Neural progenitor cell (in vitro differentiated cells): Measurements from ENCODE around the gene ASB10. TPM values are rescaled to one million over a fixed set of nuclear protein-coding genes. Genes with fewer than 3 reads are reported as not detected.

ENCODE experiments used
- DNase-seq: peaks from one replicate; pipeline ENCODE4 v3.0.0-alpha.2; 2016; ENCODE audit warnings: low spot score
- H2AFZ ChIP-seq: fragments of 200-600 bp; sonication (generic); replicated peaks from 2 replicates; pipeline ENCODE4 v1.6.1; 2016; ENCODE audit warnings: antibody characterized with exemption
- H3F3A ChIP-seq: fragments of 200-600 bp; sonication (generic); 2 replicates; pipeline ENCODE4 v1.6.1; 2016; ENCODE audit warnings: antibody characterized with exemption, low read depth
- H3K27ac ChIP-seq: fragments of 200-600 bp; sonication (generic); 2 replicates; pipeline ENCODE4 v1.5.1; 2016; ENCODE audit warnings: mild to moderate bottlenecking
- H3K27me3 ChIP-seq: fragments of 200-600 bp; sonication (generic); 2 replicates; pipeline ENCODE4 v1.6.1; 2016; ENCODE audit warnings: mild to moderate bottlenecking, moderate library complexity
- H3K36me3 ChIP-seq: fragments of 200-600 bp; sonication (generic); 2 replicates; pipeline ENCODE4 v1.5.1; 2016
- H3K4me1 ChIP-seq: fragments of 200-600 bp; sonication (generic); 2 replicates; pipeline ENCODE4 v1.6.1; 2016; ENCODE audit warnings: mixed run types
- H3K4me2 ChIP-seq: fragments of 200-600 bp; sonication (generic); 2 replicates; pipeline ENCODE4 v1.6.1; 2016
- H3K4me3 ChIP-seq: fragments of 200-600 bp; sonication (generic); 2 replicates; pipeline ENCODE4 v1.5.1; 2016
- H3K79me2 ChIP-seq: fragments of 200-600 bp; sonication (generic); 2 replicates; pipeline ENCODE4 v1.6.1; 2016; ENCODE audit warnings: low read depth
- H3K9ac ChIP-seq: fragments of 200-600 bp; sonication (generic); 2 replicates; pipeline ENCODE4 v1.6.1; 2016
- H3K9me3 ChIP-seq: fragments of 200-600 bp; sonication (generic); 2 replicates; pipeline ENCODE4 v1.5.1; 2016; ENCODE audit warnings: low read depth
- H4K20me1 ChIP-seq: fragments of 200-600 bp; sonication (generic); 2 replicates; pipeline ENCODE4 v1.6.1; 2016; ENCODE audit warnings: low read depth
- H3K27ac Mint-ChIP-seq: 3 replicates; pipeline ENCODE4 v1.8.0; 2021; ENCODE audit warnings: mixed read lengths
- H3K27me3 Mint-ChIP-seq: 2 replicates; pipeline ENCODE4 v1.8.0; 2022; ENCODE audit warnings: low read depth, mild to moderate bottlenecking, inconsistent platforms, moderate library complexity, mixed read lengths; ENCODE audit not compliant: insufficient read depth
- H3K36me3 Mint-ChIP-seq: 3 replicates; pipeline ENCODE4 v1.8.0; 2021; ENCODE audit warnings: mixed read lengths
- H3K4me1 Mint-ChIP-seq: 3 replicates; pipeline ENCODE4 v1.8.0; 2021; ENCODE audit warnings: mixed read lengths
- H3K4me3 Mint-ChIP-seq: 3 replicates; pipeline ENCODE4 v1.8.0; 2021; ENCODE audit warnings: mild to moderate bottlenecking, moderate library complexity, mixed read lengths
- H3K9me3 Mint-ChIP-seq: 3 replicates; pipeline ENCODE4 v1.8.0; 2020; ENCODE audit warnings: mixed read lengths
- CTCF ChIP-seq: fragments of 200-600 bp; sonication (generic); IDR thresholded peaks from 2 replicates; pipeline ENCODE4 v1.5.1; 2017; ENCODE audit warnings: antibody characterized with exemption, mild to moderate bottlenecking
- EZH2 ChIP-seq: fragments of 200-600 bp; sonication (generic); IDR thresholded peaks from 2 replicates; pipeline ENCODE4 v1.6.1; 2017; ENCODE audit warnings: antibody characterized with exemption, mild to moderate bottlenecking, moderate library complexity
- EZH2phosphoT487 ChIP-seq: fragments of 200-600 bp; sonication (generic); IDR thresholded peaks from 2 replicates; pipeline ENCODE4 v1.6.1; 2017; ENCODE audit warnings: antibody characterized with exemption
- total RNA-seq: library from RNA; depleted of rRNA; stranded (reverse); fragments of >200 nt; gene quantifications from 2 replicates; pipeline ENCODE4 v1.2.3, GENCODE V29; 2015; ENCODE audit warnings: low replicate concordance

ASB10 gene
- total RNA-seq, 1 donor from 2014 or later: not detected

DNA sequence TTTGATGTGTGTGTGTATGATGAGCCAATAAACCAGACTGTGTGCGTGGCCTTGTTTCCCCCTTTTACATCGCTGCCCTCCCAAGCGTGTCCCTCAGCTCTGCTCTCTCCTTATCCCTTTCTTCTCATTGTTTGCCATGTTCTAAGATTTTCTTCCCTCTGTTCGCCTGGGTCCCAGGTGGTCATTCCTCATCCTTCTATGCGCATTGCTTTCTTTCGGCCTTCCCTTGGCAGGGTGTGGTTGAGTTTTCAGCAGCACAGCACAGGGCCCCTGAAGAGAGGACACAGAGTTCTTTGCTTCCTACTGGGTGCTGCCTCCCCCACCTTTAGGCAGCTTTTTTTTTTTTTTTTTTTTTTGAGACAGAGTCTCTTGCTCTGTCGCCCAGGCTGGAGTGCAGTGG, 42.7 kb downstream of the ASB10 start:
- Histone ChIP-seq H3K36me3 (no peaks in the 10 kb centered on the region), H3K27ac (no peak overlapping the region), H3K4me3 (no peak overlapping the region), H3F3A (no peaks in the 10 kb centered on the region), H4K20me1 (peaks cover 5% of the 10 kb centered on the region), H3K4me1 (peaks cover 9% of the 10 kb centered on the region), H3K27me3 (no peaks in the 10 kb centered on the region), H3K9ac (no peak overlapping the region), H2AFZ (no peak overlapping the region), H3K4me2 (no peak overlapping the region), H3K9me3 (no peaks in the 10 kb centered on the region), H3K79me2 (no peaks in the 10 kb centered on the region)
- Mint-ChIP-seq H3K36me3 (peaks cover 20% of the 10 kb centered on the region), H3K4me3 (no peak overlapping the region), H3K9me3 (no peaks in the 10 kb centered on the region), H3K27ac (peak overlapping the region; percentile 6), H3K4me1 (peaks cover 3% of the 10 kb centered on the region), H3K27me3 (peaks cover 6% of the 10 kb centered on the region)
- no peak for DNase-seq
- TF ChIP-seq EZH2 (no peak), EZH2phosphoT487 (no peak), CTCF (no peak)

DNA sequence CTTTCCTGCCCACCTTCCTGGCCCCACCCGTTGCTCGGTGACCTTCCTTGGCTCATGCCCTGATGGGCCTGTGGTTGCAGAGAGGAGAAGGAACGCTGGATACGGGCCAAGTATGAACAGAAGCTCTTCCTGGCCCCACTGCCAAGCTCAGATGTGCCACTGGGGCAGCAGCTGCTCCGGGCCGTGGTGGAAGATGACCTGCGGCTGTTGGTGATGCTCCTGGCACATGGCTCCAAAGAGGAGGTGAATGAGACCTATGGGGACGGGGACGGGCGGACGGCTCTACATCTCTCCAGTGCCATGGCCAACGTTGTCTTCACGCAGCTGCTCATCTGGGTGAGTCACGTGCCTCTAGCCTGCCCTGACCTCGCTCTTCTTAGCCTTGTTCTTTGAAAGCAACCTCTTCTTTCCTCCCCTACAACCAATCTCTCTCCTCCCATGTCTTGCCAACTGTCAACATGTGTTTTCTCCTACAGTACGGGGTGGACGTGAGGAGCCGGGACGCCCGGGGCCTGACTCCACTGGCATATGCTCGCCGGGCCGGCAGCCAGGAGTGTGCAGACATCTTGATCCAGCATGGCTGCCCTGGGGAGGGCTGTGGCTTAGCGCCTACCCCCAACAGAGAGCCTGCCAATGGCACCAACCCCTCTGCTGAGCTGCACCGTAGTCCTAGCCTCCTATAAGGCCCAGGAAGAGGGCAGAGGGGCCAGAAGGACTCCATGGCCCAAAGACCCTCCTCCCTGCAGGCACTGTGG, 43.6 kb downstream of the ASB10 start:
- peaks cover 20% of the 10 kb centered on the region for H3K36me3 Mint-ChIP-seq
- Histone ChIP-seq H3K9me3 (no peaks in the 10 kb centered on the region), H3K4me2 (no peak overlapping the region), H3K79me2 (no peaks in the 10 kb centered on the region), H3F3A (no peaks in the 10 kb centered on the region), H3K4me3 (no peak overlapping the region), H2AFZ (no peak overlapping the region), H3K36me3 (no peaks in the 10 kb centered on the region), H3K9ac (no peak overlapping the region), H3K27ac (no peak overlapping the region), H3K27me3 (no peaks in the 10 kb centered on the region), H4K20me1 (peaks cover 13% of the 10 kb centered on the region), H3K4me1 (peaks cover 19% of the 10 kb centered on the region)
- no peak for DNase-seq
- no peak overlapping the region for H3K4me3 Mint-ChIP-seq
- H3K27me3 Mint-ChIP-seq: peaks cover 2% of the 10 kb centered on the region
- H3K4me1 Mint-ChIP-seq: peaks cover 7% of the 10 kb centered on the region
- H3K9me3 Mint-ChIP-seq: no peaks in the 10 kb centered on the region
- TF ChIP-seq EZH2: no peak
- no peak for TF ChIP-seq EZH2phosphoT487
- TF ChIP-seq CTCF: no peak
- H3K27ac Mint-ChIP-seq: no peak overlapping the region

GRCh38 chr7:151142686-151143040, 44.4 kb downstream of the ASB10 start:
- no peaks in the 10 kb centered on the region for H3K79me2 ChIP-seq
- H3K4me3 ChIP-seq: no peak overlapping the region
- peaks cover 19% of the 10 kb centered on the region for H4K20me1 ChIP-seq
- Mint-ChIP-seq H3K9me3 (no peaks in the 10 kb centered on the region), H3K36me3 (peaks cover 20% of the 10 kb centered on the region), H3K27me3 (peaks cover 2% of the 10 kb centered on the region), H3K4me1 (peaks cover 7% of the 10 kb centered on the region), H3K4me3 (no peak overlapping the region), H3K27ac (no peak overlapping the region)
- H3K4me1 ChIP-seq: peaks cover 26% of the 10 kb centered on the region
- no peaks in the 10 kb centered on the region for H3K36me3 ChIP-seq
- H3F3A ChIP-seq: peaks cover under 1% of the 10 kb centered on the region
- no peaks in the 10 kb centered on the region for H3K9me3 ChIP-seq
- H3K27ac ChIP-seq: no peak overlapping the region
- TF ChIP-seq EZH2phosphoT487 (no peak), CTCF (peak; percentile 18), EZH2 (no peak)
- DNase-seq: peak; percentile 44
- no peaks in the 10 kb centered on the region for H3K27me3 ChIP-seq
- H2AFZ ChIP-seq: no peak overlapping the region
- H3K4me2 ChIP-seq: no peak overlapping the region
- H3K9ac ChIP-seq: no peak overlapping the region
